Right atrium auricular region (tissue), 2 donors: ENCODE measurements around the gene SCARB2. TPM values are rescaled to one million over a fixed set of nuclear protein-coding genes. Genes with fewer than 3 reads are reported as not detected.

ENCODE experiments used
- DNase-seq: peaks from one replicate; pipeline ENCODE4 v3.0.0-alpha.2; 2019; ENCODE audit warnings: low spot score
- H3K27ac ChIP-seq, 2 donors: fragments of 200-600 bp; sonication (generic); 1 replicate in 1 of 2; 2 replicates in 1 of 2; pipeline ENCODE4 v1.5.1; 2016 to 2019
- H3K27me3 ChIP-seq, 2 donors: fragments of 200-600 bp; sonication (generic); one replicate each; pipeline versions ENCODE4 v1.5.1 to v1.6.0; 2017 to 2019
- H3K36me3 ChIP-seq: fragments of 200-600 bp; sonication (generic); one replicate; pipeline ENCODE4 v1.5.1; 2016
- H3K4me1 ChIP-seq, 2 donors: fragments of 200-600 bp; sonication (generic); one replicate each; pipeline versions ENCODE4 v1.5.1 to v1.6.0; 2017 to 2019
- H3K4me3 ChIP-seq, 2 donors: fragments of 200-600 bp; sonication (generic); 1 replicate in 1 of 2; 2 replicates in 1 of 2; pipeline ENCODE4 v1.5.1; 2017 to 2019; ENCODE audit warnings: mild to moderate bottlenecking in 1 of 2, moderate library complexity in 1 of 2
- H3K9me3 ChIP-seq, 2 donors: fragments of 200-600 bp; sonication (generic); one replicate each; pipeline ENCODE4 v1.5.1; 2019
- total RNA-seq, 2 donors: library from RNA; depleted of rRNA; stranded (reverse); fragments of >200 nt; gene quantifications; one replicate each; pipeline ENCODE4 v1.1.0, GENCODE V29; 2016
- TF ChIP-seq, protein P1 (sequence below), 2 donors: fragments of 200-600 bp; sonication (generic); IDR thresholded peaks; one replicate each; pipeline ENCODE4 v1.5.1; 2019; ENCODE audit warnings: antibody characterized with exemption in 2 of 2

Gene SCARB2
- total RNA-seq, 2 donors from 2014 or later = 86.4 to 103 TPM

DNA sequence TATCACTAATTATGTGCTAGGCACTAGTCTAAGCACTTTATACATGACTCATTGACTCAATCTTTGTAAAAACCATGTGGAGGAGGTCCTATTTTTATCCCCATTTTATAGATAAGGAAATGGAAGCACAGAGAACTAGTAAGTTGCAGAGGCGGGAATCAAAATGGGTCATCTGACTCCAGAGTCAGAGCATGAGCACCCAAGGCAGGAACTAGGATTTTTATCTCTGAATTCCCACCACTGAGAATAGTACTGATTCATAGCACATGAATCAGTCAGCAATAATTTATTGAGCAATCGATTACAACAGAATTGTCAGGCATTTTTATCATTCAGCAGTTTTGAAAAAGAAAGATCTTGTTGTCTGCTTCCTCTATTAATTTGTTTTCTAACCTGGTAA, 19.3 kb downstream of the SCARB2 start:
- no peaks in the 10 kb centered on the region for H3K27me3 ChIP-seq
- H3K9me3 ChIP-seq = no peaks in the 10 kb centered on the region
- peak overlapping the region; percentile 49 to 86 for H3K27ac ChIP-seq
- peaks cover 29% of the 10 kb centered on the region for H3K36me3 ChIP-seq
- no peak for DNase-seq
- TF ChIP-seq, protein P1, sequence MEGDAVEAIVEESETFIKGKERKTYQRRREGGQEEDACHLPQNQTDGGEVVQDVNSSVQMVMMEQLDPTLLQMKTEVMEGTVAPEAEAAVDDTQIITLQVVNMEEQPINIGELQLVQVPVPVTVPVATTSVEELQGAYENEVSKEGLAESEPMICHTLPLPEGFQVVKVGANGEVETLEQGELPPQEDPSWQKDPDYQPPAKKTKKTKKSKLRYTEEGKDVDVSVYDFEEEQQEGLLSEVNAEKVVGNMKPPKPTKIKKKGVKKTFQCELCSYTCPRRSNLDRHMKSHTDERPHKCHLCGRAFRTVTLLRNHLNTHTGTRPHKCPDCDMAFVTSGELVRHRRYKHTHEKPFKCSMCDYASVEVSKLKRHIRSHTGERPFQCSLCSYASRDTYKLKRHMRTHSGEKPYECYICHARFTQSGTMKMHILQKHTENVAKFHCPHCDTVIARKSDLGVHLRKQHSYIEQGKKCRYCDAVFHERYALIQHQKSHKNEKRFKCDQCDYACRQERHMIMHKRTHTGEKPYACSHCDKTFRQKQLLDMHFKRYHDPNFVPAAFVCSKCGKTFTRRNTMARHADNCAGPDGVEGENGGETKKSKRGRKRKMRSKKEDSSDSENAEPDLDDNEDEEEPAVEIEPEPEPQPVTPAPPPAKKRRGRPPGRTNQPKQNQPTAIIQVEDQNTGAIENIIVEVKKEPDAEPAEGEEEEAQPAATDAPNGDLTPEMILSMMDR (IDR thresholded peaks at IDR 0.05) = no peak
- peaks cover 0 to 78% of the 10 kb centered on the region in 2 donors for H3K4me1 ChIP-seq
- no peak overlapping the region for H3K4me3 ChIP-seq

DNA sequence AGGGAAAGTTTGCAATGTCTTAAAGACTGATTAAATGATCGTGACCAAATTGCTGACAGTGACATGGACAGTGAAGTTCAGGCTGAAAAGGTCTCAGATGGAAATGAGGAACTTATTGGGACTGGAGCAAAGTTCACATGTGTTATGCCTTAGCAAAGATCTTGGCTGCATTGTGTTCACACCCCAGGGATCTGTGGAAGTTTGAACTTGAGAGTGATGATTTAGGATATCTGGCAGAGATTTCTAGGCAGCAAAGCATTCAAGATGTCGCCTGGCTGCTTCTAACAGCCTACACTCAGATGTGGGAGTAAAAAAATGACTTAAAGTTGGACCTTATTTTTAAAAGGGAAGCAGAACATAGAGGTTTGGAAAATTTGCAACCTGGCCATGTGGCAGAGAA, 21.4 kb downstream of the SCARB2 start:
- H3K36me3 ChIP-seq = peaks cover 29% of the 10 kb centered on the region
- DNase-seq = no peak
- H3K27ac ChIP-seq = no peak overlapping the region
- H3K9me3 ChIP-seq = no peaks in the 10 kb centered on the region
- H3K27me3 ChIP-seq = no peaks in the 10 kb centered on the region
- TF ChIP-seq, protein P1 (IDR thresholded peaks at IDR 0.05) = no peak
- H3K4me1 ChIP-seq = peaks cover 0 to 66% of the 10 kb centered on the region in 2 donors
- no peak overlapping the region for H3K4me3 ChIP-seq

DNA sequence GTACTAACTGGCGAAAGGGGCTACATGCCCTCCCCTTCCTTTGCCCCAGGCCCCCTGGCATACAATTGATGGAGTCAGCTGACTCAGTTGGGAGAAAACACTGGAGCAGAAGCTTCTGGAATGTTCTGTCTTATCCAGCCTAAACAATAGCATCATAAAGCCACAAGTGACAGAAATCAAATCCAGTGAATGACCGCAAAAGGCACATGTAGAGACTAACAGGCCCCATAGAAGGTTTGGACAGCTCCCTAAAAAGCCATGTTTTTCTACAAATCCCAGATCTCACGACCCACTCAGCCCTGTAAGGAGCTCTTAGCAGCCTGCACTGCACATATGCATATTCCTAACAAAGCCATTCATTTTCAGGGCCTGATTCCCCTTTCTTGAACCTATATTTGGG, 25.1 kb downstream of the SCARB2 start:
- Histone ChIP-seq H3K9me3 (no peaks in the 10 kb centered on the region), H3K27ac (no peak overlapping the region), H3K4me1 (peaks cover 0 to 36% of the 10 kb centered on the region in 2 donors), H3K27me3 (no peaks in the 10 kb centered on the region), H3K36me3 (peaks cover 17% of the 10 kb centered on the region), H3K4me3 (no peak overlapping the region)
- no peak for DNase-seq
- TF ChIP-seq, protein P1 (IDR thresholded peaks at IDR 0.05) = no peak

DNA sequence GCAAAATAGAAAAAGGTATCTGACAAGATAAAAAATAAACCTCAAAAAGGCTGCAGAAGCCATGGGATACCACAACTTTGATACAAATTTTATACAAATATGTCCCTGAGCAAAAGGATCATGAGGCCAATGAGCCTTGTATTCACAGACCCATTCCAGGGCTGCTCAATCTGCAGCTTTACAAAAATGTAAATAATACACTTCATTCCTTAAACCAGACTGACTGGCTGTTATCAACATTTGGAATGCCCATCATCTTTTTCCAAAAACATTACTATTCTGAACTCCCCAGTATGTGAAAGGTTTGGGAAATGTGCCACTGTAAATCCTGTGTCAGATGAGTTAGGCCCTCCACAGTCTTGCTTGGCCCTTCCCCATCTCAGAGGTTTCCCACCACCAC, 25.5 kb downstream of the SCARB2 start:
- Histone ChIP-seq H3K27me3 (no peaks in the 10 kb centered on the region), H3K9me3 (no peaks in the 10 kb centered on the region), H3K27ac (no peak overlapping the region), H3K36me3 (peaks cover 13% of the 10 kb centered on the region), H3K4me1 (peaks cover 0 to 31% of the 10 kb centered on the region in 2 donors), H3K4me3 (no peak overlapping the region)
- TF ChIP-seq, protein P1 (IDR thresholded peaks at IDR 0.05) = no peak
- DNase-seq = no peak

DNA sequence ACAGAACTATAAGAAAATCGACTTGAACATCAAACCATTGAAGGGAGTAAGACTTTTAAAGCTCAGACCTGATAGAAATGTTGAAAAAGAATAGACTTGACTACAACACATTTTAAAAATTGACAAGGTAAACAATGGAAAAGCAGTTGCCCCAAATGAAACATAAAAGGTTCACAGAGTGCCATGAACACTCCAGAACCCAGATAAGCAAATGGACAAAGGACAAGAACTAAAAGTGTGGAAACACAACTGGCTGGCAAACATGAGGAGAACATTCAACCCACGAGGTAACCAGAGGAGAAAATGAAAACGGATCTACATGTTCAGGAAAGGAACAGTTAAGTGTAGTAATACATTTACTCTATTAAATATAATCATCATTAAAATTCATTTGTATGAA, 26.5 kb downstream of the SCARB2 start:
- DNase-seq = no peak
- TF ChIP-seq, protein P1 (IDR thresholded peaks at IDR 0.05) = no peak
- H3K27me3 ChIP-seq = no peaks in the 10 kb centered on the region
- H3K9me3 ChIP-seq = no peaks in the 10 kb centered on the region
- peaks cover 3% of the 10 kb centered on the region for H3K36me3 ChIP-seq
- no peak overlapping the region for H3K4me3 ChIP-seq
- peaks cover 0 to 22% of the 10 kb centered on the region in 2 donors for H3K4me1 ChIP-seq
- H3K27ac ChIP-seq = no peak overlapping the region

DNA sequence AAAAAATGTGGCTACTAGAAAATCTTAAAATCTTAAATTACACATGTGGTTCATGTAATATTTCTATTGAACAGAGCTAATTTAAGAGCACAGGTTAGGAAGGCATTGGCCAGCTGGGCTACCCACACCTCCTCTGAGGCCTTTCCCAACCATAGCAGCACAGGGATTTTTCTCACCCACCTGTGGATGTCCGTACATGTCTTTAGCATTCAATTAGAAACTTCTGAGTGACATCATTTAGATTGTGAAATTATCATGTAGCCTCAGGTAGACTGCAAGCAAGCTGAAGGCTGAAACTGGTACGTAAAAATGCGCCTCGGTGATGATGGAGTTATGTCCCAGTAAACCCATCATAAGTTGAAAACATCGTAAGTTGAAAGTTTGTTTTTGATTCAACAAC, 31.2 kb downstream of the SCARB2 start:
- TF ChIP-seq, protein P1 (IDR thresholded peaks at IDR 0.05) = no peak
- peaks cover 0 to 16% of the 10 kb centered on the region in 2 donors for H3K4me1 ChIP-seq
- no peak overlapping the region for H3K4me3 ChIP-seq
- no peaks in the 10 kb centered on the region for H3K36me3 ChIP-seq
- no peak for DNase-seq
- no peaks in the 10 kb centered on the region for H3K27me3 ChIP-seq
- H3K9me3 ChIP-seq = no peaks in the 10 kb centered on the region
- no peak overlapping the region for H3K27ac ChIP-seq
